Neural crest cell (in vitro differentiated cells): ENCODE data around the gene TRIM66. TPM values are rescaled to one million over a fixed set of nuclear protein-coding genes. Genes with fewer than 3 reads are reported as not detected.

Source experiments
- DNase-seq: peaks from one replicate; pipeline ENCODE4 v3.0.0; 2021; ENCODE audit warnings: low read depth, mixed read lengths, low spot score
- H3K27ac Mint-ChIP-seq: one replicate; pipeline ENCODE4 v1.8.0; 2021; ENCODE audit warnings: mild to moderate bottlenecking, mixed read lengths; ENCODE audit not compliant: unreplicated experiment
- H3K27me3 Mint-ChIP-seq: 2 replicates; pipeline ENCODE4 v1.8.0; 2021; ENCODE audit warnings: low read depth, mild to moderate bottlenecking, mixed read lengths
- H3K36me3 Mint-ChIP-seq: 2 replicates; pipeline ENCODE4 v1.8.0; 2021; ENCODE audit warnings: low read depth, mild to moderate bottlenecking, mixed read lengths
- H3K4me1 Mint-ChIP-seq: 2 replicates; pipeline ENCODE4 v1.8.0; 2021; ENCODE audit warnings: mixed read lengths
- H3K4me3 Mint-ChIP-seq: one replicate; pipeline ENCODE4 v1.8.0; 2021; ENCODE audit warnings: mild to moderate bottlenecking, mixed read lengths
- H3K9me3 Mint-ChIP-seq: 2 replicates; pipeline ENCODE4 v1.8.0; 2021; ENCODE audit warnings: mixed read lengths
- CTCF ChIP-seq: fragments of 200-600 bp; sonication (generic); conservative IDR thresholded peaks from 2 replicates; pipeline ENCODE4 v1.5.0; 2021; ENCODE audit warnings: antibody characterized with exemption, mild to moderate bottlenecking
- total RNA-seq: library from RNA; stranded (reverse); gene quantifications from 2 replicates; pipeline ENCODE4 v1.2.1, GENCODE V29; 2021

TRIM66 gene
- total RNA-seq, 1 donor from 2014 or later, result 6.5 TPM

DNA sequence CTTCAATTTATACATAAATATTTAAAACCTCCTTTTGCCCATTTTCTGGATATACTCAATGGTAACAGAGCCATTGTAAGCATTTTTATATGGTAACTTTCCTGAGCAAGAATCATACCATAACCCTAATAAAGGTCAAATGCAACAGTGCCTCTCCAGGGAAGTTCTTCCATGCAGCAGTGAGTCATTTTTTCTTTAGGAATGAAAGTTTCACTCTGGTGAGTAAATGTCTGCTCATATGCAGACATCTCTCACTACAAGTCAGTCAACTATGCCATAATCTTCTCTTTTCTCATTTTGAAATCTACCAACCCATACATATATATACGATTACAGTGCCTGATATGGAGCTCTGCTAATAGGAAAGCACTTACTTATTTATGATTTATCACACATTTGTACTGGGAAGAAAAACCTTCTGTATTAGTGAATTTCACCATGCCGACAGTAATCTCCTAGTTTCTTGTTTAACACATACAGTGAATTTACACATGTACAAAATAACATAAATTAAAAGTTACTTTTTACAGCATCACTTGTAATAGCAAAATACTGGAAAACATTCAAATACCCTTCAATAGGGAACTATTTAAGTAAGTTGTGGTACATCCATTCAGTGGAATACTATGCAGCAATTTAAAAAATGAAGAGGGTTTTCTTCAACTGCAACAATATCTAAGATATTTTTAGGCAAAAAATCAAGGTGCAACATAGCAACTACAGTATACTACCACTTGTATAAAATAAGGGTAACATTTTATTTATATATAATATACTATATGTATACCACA lies 104.5 kb downstream of the TRIM66 start:
- no peak for DNase-seq
- Mint-ChIP-seq H3K9me3 (peaks cover 7% of the 10 kb centered on the region), H3K27me3 (no peaks in the 10 kb centered on the region), H3K27ac (no peak overlapping the region), H3K4me3 (no peak overlapping the region), H3K36me3 (peaks cover 7% of the 10 kb centered on the region), H3K4me1 (no peaks in the 10 kb centered on the region)
- TF ChIP-seq CTCF, result no peak

GRCh38 chr11:8574798-8575197 lies 107.7 kb downstream of the TRIM66 start:
- DNase-seq, result no peak
- Mint-ChIP-seq H3K27me3 (no peaks in the 10 kb centered on the region), H3K9me3 (peaks cover 5% of the 10 kb centered on the region), H3K4me1 (no peaks in the 10 kb centered on the region), H3K4me3 (no peak overlapping the region), H3K27ac (no peak overlapping the region), H3K36me3 (peaks cover 2% of the 10 kb centered on the region)
- no peak for TF ChIP-seq CTCF

DNA sequence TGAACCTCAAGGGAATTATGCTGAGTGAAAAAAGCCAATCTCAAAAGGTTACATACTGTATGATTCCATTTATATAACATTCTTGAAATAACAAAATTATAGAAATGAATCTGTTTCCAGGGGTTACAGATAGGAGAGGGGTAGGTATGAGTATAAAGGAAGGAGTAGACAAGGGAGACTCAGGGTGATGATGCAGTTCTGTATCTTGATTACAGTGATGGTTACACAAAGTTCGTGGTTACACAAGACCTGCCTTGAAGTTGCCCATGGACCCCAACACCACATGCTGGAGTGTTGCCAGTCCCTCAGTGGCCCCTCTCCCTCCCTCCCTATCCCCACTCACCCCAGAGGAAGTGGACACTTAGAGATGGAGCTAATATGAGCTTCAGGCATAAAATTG lies 108.7 kb downstream of the TRIM66 start:
- Mint-ChIP-seq H3K27me3 (no peaks in the 10 kb centered on the region), H3K9me3 (peaks cover 5% of the 10 kb centered on the region), H3K4me3 (no peak overlapping the region), H3K4me1 (no peaks in the 10 kb centered on the region), H3K27ac (no peak overlapping the region), H3K36me3 (no peaks in the 10 kb centered on the region)
- no peak for DNase-seq
- TF ChIP-seq CTCF, result no peak

GRCh38 chr11:8567602-8568198 lies 114.8 kb downstream of the TRIM66 start:
- Mint-ChIP-seq H3K27me3 (no peaks in the 10 kb centered on the region), H3K4me1 (no peaks in the 10 kb centered on the region), H3K9me3 (no peaks in the 10 kb centered on the region), H3K27ac (no peak overlapping the region), H3K4me3 (no peak overlapping the region), H3K36me3 (no peaks in the 10 kb centered on the region)
- DNase-seq, result no peak
- TF ChIP-seq CTCF, result no peak

- peaks cover 4% of the 10 kb centered on the region for H3K36me3 Mint-ChIP-seq
- peaks cover 4% of the 10 kb centered on the region for H3K9me3 Mint-ChIP-seq
- TF ChIP-seq CTCF, result peak; percentile 91
- H3K4me1 Mint-ChIP-seq, result no peaks in the 10 kb centered on the region
- no peak for DNase-seq
- H3K4me3 Mint-ChIP-seq, result no peak overlapping the region
- no peak overlapping the region for H3K27ac Mint-ChIP-seq
- H3K27me3 Mint-ChIP-seq, result no peaks in the 10 kb centered on the region
These were observed 115.8 kb downstream of the TRIM66 start for GRCh38 chr11:8566613-8567210.
